Measurements from ENCODE around the gene CD46.

DNA sequence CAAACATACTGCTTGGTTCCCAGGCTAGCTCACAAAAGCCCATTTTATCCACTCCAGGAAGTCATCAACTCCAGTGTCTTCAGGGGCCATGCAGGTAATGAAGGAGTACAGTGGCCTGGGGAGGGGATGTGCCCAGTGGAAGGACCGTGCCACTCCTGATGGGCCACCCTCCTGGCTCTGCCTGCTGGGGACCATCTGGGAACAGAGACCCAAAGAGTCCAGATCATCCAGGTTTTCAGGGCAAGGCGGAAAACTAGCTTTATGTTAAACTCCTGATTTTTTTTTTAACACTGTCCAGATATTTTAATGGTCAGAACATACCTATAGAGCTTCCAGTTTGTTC, 75.6 kb downstream of the CD46 start:
- TF ChIP-seq, protein P1, sequence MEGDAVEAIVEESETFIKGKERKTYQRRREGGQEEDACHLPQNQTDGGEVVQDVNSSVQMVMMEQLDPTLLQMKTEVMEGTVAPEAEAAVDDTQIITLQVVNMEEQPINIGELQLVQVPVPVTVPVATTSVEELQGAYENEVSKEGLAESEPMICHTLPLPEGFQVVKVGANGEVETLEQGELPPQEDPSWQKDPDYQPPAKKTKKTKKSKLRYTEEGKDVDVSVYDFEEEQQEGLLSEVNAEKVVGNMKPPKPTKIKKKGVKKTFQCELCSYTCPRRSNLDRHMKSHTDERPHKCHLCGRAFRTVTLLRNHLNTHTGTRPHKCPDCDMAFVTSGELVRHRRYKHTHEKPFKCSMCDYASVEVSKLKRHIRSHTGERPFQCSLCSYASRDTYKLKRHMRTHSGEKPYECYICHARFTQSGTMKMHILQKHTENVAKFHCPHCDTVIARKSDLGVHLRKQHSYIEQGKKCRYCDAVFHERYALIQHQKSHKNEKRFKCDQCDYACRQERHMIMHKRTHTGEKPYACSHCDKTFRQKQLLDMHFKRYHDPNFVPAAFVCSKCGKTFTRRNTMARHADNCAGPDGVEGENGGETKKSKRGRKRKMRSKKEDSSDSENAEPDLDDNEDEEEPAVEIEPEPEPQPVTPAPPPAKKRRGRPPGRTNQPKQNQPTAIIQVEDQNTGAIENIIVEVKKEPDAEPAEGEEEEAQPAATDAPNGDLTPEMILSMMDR (conservative IDR thresholded peaks at IDR 0.05; ENCODE audit: low read depth, low read length), result no peak
- no peak for TF ChIP-seq EZH2 (IDR thresholded peaks at IDR 0.05; ENCODE audit: borderline replicate concordance, low read depth, low read length, poor library complexity, severe bottlenecking)
